Left renal cortex interstitium (tissue), 4 donors: Measurements from ENCODE around the gene SCGB1D1. TPM values are rescaled to one million over a fixed set of nuclear protein-coding genes. Genes with fewer than 3 reads are reported as not detected.
"Not testable (repeated sequence)": the region's sequence is repeated elsewhere in the genome, so short reads cannot be mapped to it uniquely, and the experiment has no call there.

Source experiments
- DNase-seq, 4 donors: peaks; one replicate each; pipeline ENCODE4 v3.0.0-alpha.2; 2013; ENCODE audit warnings: low read depth in 4 of 4, low spot score in 2 of 4, missing footprints in 1 of 4
- polyA plus RNA-seq, 4 donors: library from polyadenylated mRNA; unstranded; fragments of 120-200 nt; gene quantifications; one replicate each; pipeline ENCODE4 v1.2.1, GENCODE V29; 2013; ENCODE audit not compliant: insufficient read length in 4 of 4

SCGB1D1 gene
- polyA plus RNA-seq, 4 donors, result not detected

DNA sequence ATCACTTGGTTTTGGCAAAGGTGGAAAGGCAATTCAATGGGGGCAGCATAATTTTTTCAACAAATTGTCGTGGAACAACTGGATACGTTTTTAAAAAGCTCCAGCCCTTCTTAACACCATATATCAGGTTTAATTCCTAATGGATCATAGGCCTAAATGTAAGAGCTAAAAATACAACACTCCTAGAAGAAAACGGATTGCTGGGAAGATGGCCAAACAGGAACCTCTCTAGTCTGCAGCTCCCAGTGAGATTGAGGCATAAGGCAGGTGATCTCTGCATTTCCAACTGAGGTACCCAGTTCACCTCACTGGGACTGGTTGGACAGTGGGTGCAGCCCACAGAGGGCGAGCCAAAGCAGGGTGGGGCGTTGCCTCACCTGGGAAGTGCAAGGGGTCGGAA, 32.4 kb upstream of the SCGB1D1 start:
- no peak for DNase-seq

DNA sequence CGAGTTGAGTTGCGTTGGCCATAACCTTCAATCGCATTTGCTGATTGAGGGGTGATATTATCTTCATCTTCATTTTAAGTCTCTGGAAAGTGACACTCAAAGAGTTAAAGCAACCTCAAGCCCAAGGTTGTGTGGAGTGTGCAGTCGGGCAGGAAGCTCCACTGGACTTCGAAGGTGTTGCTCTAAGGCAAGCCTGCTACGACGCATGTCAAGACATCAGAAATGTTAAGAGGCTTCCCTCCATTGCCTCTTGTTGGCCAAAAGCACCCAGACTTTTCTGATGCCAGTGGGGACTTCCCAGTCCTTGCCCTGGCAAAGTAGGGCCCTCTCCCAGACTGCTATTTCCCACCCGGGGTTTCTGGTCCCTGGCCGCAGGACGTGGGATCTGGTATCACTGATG, 23.6 kb upstream of the SCGB1D1 start:
- DNase-seq, result no peak

DNA sequence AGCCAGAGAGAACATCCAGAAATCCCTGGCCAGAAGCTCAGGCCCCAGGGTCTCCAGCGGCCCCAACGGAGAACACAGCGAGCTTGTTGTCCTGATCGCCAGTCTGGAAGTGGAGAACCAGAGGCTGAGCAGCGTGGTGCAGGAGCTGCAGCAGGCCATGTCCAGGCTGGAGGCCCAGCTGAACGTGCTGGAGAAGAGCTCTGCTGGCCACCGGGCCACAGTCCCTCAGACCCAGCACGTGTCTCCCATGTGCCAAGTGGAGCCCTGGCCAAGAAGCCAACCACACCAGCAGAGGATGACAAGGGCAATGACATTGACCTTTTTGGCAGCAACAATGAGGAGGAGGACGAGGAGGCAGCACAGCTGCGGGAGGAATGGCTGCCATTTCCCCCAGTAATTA, 20.6 kb upstream of the SCGB1D1 start:
- no peak for DNase-seq

DNA sequence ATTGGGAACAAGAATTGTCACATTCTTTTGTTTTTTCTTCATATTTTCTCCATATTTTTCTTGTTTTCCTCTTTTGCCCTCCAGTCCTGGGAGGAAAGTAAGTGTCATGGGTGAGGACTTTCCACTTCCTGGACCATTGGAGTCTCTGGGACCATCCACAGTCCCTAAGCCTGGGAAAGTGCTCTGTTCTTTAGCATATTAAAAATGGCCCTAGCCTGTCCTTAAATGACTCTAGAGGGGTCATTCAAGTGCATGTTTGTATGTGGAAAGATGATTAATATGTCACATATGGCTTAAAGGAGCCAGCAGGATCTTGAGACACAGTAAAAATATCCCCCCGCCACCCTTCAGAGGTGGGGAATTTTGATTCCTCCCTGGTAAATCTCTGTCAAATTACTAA, 20.1 kb upstream of the SCGB1D1 start:
- no peak for DNase-seq

DNA sequence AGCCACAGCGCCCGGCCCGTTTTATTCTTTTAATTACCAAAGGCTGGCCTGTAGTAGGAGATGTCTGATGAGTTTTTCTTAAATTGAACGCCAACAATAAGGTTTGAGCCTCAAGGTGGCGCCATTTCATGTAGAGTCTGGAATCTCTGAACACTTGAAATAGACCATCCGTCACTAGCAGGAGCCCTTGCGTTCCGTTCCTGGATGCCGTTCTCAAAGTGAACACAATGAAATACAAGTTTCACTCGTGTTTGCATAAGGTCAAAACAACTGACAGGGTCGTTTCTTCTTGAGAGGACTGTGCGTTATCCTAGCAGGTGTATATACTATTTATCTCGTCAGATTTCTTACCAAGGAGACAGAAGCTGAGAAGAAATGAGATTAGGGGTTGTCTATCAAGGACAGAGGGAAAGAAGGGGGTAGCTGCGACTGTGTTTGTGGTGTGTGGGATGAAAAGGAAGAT, 18.7 kb upstream of the SCGB1D1 start:
- peak; percentile 56 to 84 (median 65) for DNase-seq

DNA sequence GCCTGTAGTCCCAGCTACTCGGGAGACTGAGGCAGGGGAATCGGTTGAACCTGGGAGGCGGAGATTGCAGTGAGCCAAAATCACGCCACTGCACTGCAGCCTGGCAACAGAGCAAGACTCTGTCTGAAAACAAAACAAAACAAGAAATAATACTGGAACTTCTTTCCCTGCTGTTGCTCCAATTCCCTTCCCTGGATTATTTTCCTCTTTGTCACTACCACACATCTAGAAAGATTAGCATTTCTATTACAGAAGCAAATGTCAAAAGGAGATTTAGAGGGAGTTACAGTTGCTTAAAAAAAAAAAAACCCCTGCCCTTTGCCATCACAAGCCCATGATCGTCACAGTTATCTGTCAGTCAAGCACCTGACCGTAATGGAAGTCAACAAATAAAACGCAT, 17.7 kb upstream of the SCGB1D1 start:
- no peak for DNase-seq

DNA sequence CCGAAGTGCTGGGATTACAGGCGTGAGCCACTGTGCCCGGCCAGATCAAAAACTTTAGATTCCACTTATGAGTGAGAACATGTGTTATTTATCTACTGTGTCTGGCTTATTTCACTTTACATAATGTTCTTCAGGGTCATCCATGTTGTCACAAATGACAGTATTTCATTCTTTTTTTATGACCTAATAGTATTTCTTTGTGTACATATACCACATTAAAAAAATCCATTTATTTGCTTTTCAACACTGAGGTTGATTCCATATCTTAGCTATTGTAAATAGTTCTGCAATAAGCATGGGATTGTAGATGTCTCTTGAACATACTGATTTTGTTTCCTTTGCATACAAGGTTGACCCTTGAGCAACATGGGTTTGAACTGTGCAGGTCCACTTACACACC, 13.2 kb upstream of the SCGB1D1 start:
- no peak for DNase-seq

DNA sequence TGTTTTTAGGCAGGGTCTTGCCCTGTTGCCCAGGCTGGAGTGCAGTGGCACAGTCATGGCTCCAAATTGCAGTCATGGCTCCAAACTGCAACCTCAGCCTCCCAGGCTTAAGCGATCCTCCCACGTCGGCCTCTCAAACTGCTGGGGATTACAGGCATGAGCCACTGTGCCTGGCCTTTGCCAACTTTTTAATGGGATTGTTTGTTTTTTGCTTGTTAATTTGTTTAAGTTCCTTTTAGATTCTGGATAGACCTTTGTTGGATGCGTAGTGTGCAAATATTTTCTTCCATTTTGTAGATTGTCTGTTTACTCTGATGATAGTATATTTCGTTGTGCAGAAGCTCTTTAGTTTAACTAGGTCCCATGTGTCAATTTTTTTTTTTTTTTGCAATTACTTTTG, 10.0 kb upstream of the SCGB1D1 start:
- no peak for DNase-seq

DNA sequence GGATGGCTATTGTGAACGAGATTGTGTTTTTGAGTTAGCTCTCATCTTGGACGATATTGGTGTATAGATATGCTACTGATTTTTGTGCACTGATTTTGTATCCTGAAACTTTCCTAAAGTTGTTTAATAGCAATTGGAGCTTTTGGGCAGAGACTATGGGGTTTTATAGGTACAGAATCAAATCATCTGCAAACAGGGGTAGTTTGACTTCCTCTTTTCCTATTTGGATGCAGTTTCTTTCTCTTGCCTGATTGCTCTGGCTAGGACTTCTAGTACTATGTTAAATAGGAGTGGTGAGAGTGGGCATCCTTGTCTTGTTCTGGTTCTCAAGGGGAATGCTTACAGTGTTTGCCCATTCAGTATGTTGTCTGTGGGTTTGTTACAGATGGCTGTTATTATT, 8.9 kb upstream of the SCGB1D1 start:
- DNase-seq, result no peak

DNA sequence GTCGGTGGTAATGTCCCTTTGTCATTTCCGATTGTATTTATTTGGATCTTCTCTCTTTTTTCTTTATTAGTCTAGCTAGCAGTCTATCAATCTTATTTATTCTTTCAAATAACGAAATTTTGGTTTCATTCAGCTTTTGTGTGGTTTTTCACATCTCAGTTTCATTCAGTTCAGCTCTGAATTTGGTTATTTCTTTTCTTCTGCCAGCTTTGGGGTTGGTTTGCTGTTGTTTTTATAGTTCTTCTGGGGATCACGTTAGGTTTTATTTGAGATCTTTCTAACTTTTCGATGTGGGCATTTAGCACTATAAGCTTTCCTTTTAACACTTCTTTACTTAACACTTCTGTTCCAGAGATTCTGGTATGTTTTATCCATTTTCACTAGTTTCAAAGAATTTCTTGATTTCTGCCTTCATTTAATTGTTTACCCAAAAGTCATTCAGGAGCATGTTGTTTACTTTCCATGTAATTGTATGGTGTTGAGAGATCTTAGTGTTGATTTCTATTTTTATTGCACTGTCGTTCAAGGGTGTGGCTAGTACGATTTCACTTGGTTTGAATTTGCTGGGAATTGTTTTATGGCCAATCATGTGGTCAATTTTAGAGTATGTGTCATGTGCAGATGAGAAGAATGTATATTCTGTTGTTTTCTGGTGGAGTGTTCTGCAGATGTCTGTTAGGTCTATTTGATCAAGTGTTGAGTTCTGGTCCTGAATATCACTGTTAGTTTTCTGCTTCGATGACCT, 7.7 kb upstream of the SCGB1D1 start:
- DNase-seq, result no peak

DNA sequence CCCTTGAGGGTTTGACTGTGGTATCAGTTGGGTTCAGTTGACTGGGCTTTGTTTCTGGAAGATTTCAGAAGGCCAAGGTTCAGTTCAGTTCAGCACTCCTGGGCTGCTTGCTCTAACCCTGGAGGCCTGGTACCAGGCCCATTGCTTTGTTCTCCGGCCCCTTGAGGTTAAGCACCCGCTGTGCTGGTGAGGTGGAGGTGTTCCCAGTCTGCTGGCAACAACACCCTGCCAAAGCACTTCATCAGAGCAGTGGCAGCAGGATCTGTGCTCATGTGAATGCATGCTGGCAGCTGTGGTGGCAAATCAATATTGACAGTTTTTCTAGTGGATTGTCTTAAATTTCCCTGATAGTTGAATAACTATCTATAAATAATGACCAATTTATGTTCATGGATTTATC, 3.8 kb upstream of the SCGB1D1 start:
- no peak for DNase-seq

DNA sequence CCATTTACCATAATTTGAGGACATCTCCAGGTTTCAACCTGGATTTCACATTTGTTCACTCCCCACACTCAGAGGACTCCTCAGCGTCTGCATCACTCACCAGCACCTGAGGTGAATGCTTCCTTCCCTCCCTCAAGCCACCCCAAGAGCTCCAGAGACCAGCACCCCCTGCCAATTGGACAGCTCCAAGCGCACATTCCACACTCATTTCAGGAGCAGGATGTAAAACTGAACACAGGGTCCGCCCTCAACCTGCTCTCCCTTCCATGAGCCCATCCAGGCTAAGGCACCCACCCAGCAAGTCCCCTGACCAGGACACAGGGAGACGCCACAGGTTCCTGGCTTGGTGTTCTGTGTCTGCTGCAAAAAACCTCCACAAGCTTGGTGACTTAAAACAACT, 3.9 kb downstream of the SCGB1D1 start:
- DNase-seq, result no peak

DNA sequence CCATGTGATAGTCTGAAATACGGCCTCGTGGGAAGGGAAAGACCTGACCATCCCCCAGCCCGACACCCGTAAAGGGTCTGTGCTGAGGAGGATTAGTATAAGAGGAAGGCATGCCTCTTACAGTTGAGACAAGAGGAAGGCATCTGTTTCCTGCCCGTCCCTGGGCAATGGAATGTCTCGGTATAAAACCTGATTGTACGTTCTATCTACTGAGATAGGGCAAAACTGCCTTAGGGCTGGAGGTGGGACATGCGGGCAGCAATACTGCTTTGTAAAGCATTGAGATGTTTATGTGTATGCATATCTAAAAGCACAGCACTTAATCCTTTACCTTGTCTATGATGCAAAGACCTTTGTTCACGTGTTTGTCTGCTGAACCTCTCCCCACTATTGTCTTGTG, 5.0 kb downstream of the SCGB1D1 start:
- not testable (repeated sequence) for DNase-seq

DNA sequence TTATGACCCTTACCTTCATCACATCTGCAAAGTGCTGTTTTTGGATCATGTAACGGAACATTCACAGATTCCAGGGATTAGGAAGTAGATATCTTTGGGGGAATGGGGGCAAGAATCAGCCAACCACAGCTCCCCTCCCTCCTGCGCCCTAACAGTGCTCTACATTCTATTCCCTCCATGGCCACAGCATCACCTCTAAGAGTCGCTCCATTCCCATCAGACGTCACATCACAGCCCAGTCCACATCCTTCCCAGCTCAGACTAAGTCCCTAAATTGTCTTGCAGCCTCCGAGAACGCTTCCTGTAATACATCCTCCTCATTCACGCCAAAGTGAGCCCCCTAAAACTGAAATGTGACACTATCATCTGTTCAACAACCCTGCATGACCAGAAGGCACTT, 5.9 kb downstream of the SCGB1D1 start:
- DNase-seq, result no peak

DNA sequence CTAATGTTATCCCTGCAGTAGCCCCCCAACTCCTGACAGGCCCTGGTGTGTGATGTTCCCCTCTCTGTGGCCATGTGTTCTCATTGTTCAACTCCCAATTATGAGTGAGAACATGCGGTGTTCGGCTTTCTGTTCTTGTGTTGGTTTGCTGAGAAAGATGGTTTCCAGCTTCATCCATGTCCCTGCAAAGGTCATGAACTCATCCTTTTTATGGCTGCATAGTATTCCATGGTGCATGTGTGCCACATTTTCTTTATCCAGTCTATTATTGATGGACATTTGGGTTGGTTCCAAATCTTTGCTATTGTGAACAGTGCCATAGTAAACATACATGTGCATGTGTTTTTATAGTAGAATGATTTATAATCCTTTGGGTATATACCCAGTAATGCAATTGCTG, 7.4 kb downstream of the SCGB1D1 start:
- not testable (repeated sequence) for DNase-seq

DNA sequence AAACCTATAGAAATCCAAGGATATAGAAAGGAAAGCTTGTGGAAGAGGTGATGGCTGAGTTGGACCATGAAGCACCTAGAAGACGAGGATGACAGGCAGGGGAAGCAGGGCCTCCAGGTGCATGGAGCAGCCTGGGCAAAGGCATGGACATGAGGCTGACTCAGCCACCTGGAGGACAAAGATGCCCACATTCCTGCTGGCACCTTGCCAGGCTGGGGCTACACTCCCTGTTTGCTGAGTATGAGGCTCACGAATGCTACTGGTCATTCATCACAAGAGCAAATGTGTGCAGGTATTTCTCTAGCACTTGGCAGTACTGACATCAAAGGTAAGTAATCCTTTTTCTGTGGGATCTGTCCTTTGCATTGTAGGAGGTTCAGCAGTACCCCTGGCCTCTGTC, 11.4 kb downstream of the SCGB1D1 start:
- no peak for DNase-seq

DNA sequence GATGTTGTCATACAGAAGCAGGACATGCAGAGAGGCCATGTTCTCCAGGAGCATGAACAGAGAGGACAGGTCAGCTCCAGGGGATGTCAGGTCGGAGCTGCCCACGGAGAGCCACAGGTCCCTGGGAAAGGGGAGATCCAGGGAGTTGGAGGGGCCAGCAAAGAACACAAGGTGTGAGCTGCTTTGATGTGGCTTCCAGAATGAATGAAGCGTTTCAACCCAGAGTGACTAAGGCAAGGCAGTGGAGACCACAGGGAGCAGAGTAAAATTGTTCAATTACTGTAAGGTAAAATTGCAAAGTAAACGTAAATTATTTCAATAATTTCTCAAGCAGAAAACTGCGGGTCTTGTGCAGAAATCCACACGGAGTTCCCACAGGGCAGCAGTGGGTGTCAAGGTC, 12.9 kb downstream of the SCGB1D1 start:
- no peak for DNase-seq

DNA sequence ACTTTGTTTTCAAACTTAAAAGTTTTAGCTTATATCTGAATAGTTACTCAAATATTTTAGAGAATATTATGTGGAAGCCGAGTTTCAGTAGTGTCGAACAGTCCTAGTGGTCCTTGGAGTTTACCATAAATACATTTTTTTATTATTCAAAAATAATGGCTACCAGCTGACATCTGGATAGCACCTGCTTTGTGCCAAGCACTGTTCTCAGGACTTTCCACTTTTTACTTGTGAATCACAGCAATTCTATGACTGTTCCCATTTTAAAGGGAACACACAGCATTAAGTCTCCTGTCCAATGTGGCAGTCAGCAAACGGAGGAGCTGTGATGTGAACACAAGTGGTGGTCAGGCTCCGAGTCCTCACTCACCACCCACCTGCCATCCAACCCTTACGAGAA, 14.4 kb downstream of the SCGB1D1 start:
- DNase-seq, result no peak

DNA sequence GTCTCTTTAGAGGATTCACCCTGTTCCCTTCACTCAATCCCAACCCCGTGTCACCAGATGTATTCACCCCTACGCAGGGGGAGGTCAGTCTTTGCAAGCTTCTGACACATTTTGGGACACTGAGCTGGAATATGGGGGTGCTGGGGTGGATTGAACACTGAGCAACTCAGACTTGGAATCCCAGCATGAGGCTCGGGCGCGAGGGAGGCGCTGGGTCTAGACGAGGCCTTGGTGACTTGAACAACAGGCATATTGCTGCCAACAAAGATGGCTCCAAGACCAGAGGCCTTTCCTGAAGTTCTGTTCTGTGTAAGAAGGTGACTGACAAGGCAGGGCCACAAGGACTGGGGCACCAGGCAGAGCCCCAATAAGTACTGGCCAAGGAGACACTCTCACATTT, 15.4 kb downstream of the SCGB1D1 start:
- no peak for DNase-seq

DNA sequence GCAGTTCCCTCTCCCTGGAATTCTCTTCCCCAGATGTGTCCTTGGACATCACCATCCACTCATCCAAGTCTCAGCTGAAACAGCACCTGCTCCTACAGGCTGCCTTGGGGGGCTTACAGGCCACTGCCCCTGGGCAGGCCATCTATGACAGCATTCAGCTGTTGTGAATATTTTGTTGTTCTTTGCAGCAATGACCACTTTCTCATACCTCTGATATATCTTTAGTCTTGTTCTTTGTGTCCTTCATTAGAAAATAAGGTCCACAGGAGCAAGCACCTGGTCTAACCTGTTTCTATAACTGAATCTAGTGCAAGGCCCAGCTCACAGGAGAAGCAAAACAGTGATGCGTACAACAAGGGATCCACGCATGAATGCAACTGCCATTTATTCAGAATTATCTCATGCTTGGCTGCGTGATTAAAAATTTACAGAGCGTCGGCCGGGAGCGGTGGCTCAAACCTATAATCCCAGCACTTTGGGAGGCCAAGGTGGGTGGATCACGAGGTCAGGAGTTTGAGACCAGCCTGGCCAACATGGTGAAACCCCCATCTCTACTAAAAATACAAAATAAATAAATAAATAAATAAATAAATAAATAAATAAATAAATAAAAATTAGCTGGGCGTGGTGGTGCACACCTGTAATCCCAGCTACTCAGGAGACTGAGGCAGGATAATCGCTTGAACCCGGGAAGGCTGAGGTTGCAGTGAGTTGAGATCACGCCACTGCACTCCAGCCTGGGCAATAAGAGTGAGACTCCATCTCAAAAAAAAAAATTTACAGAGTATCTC, 16.5 kb downstream of the SCGB1D1 start:
- peak in 2 of 4 donors; percentile 18 to 28 for DNase-seq

DNA sequence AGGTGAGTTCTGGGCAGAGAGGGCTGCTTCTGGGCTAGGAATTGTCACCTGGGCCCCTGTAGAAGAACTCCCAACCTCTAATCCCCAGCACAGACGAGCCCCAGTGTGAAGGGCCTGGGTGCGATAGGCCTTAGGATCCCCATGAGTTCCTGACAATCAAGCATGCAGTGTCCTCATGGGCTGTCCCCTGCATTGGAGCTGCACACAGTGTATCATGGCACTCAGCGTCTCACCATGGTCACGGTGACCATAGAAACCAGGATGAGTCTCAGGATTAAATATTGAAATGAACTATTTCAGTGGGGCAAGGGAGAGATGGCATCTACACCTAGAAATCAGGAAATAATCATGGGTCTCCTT, 18.7 kb downstream of the SCGB1D1 start:
- no peak for DNase-seq

DNA sequence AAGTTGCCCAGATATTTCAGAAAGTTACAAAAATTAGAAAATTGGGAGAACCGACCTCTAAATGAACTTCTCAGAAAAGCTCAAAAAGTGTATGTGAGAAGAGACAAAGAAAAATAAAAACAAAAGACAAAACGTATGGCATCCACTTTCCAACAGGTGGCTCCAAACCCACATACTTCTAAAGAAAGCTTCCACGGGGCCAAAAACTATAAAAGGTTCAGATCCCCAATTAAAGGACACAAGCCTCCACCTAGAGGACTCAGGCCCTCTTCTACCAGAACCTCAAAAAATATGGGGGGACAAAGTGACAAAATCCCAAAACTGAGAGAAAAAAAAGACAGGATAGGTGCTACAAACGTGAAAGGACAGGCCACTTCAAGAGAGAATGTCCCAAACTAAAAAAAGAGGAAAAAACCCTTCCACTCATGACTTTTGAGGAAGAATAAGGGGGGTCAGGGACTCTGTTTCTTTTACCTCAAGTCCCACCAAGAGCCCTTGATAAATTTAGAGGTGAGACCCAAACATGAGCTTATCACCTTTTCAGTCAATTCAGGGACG, 27.3 kb downstream of the SCGB1D1 start:
- DNase-seq, result no peak
